WERI-Rb-1 (cell line): ENCODE measurements around the gene ELFN2.

ENCODE experiments used
- DNase-seq: peaks from one replicate; pipeline ENCODE4 v3.0.0-alpha.2; 2020
- H3K27ac ChIP-seq: fragments of 250-450 bp; sonication (Bioruptor Pico); 2 replicates; pipeline ENCODE4 v1.5.1; 2020; ENCODE audit warnings: mild to moderate bottlenecking, moderate library complexity
- H3K27me3 ChIP-seq: fragments of 250-450 bp; sonication (Bioruptor Pico); 2 replicates; pipeline ENCODE4 v1.5.1; 2021; ENCODE audit warnings: mild to moderate bottlenecking, low read depth, moderate library complexity; ENCODE audit not compliant: insufficient read depth, severe bottlenecking
- H3K36me3 ChIP-seq: fragments of 250-450 bp; sonication (Bioruptor Pico); 2 replicates; pipeline ENCODE4 v1.5.1; 2020; ENCODE audit warnings: mild to moderate bottlenecking, moderate library complexity
- H3K4me3 ChIP-seq: 2 replicates; pipeline ENCODE4 v1.5.1; 2011; ENCODE audit warnings: low read depth, mild to moderate bottlenecking, control low read depth, low read length
- H3K9me3 ChIP-seq: fragments of 250-450 bp; sonication (Bioruptor Pico); 2 replicates; pipeline ENCODE4 v1.5.1; 2021; ENCODE audit warnings: mild to moderate bottlenecking, moderate library complexity; ENCODE audit not compliant: severe bottlenecking
- TF ChIP-seq, protein P1 (sequence below): IDR thresholded peaks from 2 replicates; pipeline ENCODE4 v1.5.1; 2011; ENCODE audit warnings: low read depth, mild to moderate bottlenecking, control low read depth, inconsistent platforms, low read length

Gene ELFN2

DNA sequence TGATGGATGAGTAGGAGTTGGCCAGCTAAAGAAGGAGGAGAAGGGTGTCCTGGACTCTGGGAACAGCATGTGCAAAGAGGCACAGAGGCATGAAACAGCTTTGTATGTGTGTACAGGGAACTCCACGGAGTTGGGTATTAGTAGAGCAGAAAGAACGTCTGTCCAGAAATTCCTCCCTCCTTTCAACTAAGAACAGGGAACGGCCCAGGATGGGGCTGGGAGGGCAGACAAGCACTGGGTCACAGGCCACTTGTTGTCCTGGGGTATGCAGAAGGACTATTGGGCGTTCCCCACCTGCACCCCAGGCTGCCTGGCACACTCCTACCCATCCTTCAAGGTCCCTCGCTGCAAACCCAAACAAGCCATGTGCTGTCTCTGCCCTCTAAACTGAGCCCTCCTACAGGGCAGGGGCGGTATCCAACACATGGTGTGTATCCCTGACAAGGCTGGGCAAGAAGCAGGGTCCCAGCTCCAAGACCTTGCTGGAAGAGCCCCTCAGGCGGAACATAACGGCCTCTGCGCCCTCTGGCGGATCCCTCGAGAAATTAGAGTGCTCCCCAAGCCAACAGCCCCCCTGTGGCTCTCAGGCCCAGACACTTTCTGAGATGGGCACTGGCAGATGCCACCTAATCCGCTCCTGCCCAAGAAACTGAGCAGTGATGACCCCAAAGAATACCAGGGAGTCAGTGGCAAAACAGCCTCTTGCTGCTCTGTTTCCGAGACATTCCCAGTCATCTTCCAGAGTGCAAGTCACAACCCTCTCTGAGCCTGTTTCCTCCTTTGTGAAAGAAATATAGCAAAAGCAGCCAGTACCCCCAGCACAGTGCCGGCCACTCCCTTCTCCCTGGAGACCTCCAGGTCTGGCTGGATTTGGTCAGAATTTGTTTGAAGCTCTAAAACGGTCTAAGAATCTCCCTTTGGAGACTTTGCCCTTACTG lies 1.6 kb upstream of the ELFN2 start:
- Histone ChIP-seq H3K9me3 (peaks cover 3% of the 10 kb centered on the region), H3K36me3 (no peaks in the 10 kb centered on the region), H3K4me3 (no peak overlapping the region), H3K27me3 (no peaks in the 10 kb centered on the region), H3K27ac (no peak overlapping the region)
- peak; percentile 76 for DNase-seq
- TF ChIP-seq, protein P1, sequence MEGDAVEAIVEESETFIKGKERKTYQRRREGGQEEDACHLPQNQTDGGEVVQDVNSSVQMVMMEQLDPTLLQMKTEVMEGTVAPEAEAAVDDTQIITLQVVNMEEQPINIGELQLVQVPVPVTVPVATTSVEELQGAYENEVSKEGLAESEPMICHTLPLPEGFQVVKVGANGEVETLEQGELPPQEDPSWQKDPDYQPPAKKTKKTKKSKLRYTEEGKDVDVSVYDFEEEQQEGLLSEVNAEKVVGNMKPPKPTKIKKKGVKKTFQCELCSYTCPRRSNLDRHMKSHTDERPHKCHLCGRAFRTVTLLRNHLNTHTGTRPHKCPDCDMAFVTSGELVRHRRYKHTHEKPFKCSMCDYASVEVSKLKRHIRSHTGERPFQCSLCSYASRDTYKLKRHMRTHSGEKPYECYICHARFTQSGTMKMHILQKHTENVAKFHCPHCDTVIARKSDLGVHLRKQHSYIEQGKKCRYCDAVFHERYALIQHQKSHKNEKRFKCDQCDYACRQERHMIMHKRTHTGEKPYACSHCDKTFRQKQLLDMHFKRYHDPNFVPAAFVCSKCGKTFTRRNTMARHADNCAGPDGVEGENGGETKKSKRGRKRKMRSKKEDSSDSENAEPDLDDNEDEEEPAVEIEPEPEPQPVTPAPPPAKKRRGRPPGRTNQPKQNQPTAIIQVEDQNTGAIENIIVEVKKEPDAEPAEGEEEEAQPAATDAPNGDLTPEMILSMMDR: peak; percentile 84

DNA sequence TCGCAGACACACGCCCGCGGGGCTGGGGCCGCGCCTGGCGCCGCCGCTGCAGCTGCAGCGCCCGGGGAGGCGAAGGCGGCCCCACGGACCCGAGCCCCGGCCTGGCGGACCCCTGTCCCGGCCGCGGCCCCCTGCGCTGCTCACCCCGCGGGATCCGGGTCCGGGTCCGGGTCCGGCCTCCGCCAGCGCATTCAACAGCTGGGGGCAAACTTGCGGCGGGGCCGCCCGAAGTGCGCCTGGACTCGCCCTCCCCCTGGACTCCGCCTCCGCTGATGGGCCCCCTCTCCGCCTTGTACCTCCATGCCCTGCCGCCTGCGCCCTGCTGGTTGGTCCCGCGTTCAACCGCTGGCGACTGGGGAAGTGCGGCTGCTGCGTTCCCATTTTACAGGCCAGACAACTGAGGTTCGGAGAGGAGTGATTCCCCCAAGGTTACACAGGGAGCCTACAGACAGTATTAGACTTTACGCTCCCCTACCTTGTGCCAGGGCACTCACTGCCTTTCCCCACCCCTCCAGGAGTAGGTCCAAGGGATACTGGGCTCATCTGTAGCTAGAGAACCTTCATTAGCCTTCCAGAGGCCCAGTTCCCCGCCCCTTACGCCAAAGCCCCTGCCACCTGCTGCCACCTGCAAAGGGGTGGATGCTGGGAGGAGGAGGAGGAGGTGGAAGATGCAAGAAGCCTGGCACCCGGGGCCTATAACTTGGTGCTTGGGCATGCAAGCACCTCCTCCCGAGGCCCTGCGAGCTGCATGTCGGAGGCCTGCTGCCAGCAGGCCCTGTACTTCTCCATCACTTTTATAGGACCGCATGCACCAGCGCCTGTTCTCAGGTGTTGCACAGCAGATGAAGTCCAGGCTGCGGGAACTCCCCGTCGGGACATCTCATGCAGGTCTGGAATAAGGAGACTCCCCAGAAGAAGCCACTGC lies 694 bp upstream of the ELFN2 start:
- Histone ChIP-seq H3K27ac (no peak overlapping the region), H3K9me3 (peaks cover 3% of the 10 kb centered on the region), H3K27me3 (no peaks in the 10 kb centered on the region), H3K4me3 (no peak overlapping the region), H3K36me3 (no peaks in the 10 kb centered on the region)
- DNase-seq: no peak
- TF ChIP-seq, protein P1: no peak

DNA sequence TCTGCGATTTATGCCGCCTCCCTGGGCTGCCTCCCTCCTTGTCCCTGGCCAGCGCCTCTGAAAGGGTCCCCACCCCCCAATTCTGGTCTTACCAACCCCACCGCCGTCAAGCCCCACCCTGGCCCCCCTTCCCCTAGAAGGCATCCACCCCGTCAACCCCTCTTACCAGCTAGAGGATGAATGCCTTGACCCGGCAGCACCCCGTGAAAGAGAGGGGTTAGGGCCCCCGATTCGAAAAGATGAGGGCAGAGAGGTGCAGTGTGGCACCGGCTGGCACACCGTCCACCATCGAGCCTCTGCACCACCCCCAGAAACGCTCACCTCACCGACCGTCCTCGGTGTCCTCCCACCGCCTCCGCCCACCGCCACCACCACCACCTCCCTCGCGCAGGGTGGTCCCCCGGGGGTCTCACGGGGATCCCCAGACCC lies 559 bp downstream of the ELFN2 start:
- H3K4me3 ChIP-seq: peak overlapping the region; percentile 40
- no peaks in the 10 kb centered on the region for H3K9me3 ChIP-seq
- no peaks in the 10 kb centered on the region for H3K27me3 ChIP-seq
- no peak overlapping the region for H3K27ac ChIP-seq
- H3K36me3 ChIP-seq: no peaks in the 10 kb centered on the region
- no peak for DNase-seq
- TF ChIP-seq, protein P1: no peak

- Histone ChIP-seq H3K4me3 (no peak overlapping the region), H3K9me3 (no peaks in the 10 kb centered on the region), H3K36me3 (no peaks in the 10 kb centered on the region), H3K27me3 (no peaks in the 10 kb centered on the region), H3K27ac (no peak overlapping the region)
- no peak for DNase-seq
- TF ChIP-seq, protein P1: no peak
Measured at GRCh38 chr22:37425800-37426705, 1.2 kb downstream of the ELFN2 start.

DNA sequence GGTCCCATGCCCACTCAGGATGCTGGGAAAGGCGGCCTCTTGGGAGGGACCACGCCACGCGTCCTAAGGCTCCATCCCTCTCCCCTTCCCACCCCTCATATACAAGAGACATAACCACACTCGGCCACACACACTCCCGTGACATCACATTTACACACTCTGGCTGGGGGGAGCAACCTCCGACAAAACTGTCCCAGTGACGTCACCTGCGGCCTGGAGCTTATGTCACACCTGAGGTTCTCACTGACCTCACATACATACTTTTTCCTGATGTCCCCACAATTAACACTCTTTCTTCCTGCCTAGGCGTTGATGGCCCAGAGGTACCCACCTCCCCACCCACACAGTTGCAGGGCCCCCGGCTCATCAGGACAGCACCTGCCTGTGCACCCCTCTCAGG lies 1.9 kb downstream of the ELFN2 start:
- Histone ChIP-seq H3K4me3 (no peak overlapping the region), H3K9me3 (no peaks in the 10 kb centered on the region), H3K36me3 (no peaks in the 10 kb centered on the region), H3K27ac (no peak overlapping the region), H3K27me3 (no peaks in the 10 kb centered on the region)
- TF ChIP-seq, protein P1: no peak
- no peak for DNase-seq
